ENCODE measurements around the gene TNPO1. TPM values are rescaled to one million over a fixed set of nuclear protein-coding genes. Genes with fewer than 3 reads are reported as not detected.

The TNPO1 gene
- total and polyA plus RNA-seq, 2 of the 13 experiments (the other 11 are each of a cell fraction or from before 2014, with no cell fraction given), result 26.7 to 123 TPM

GRCh38 chr5:72770266-72770665, 46.2 kb upstream of the TNPO1 start:
- peaks cover 12% of the 10 kb centered on the region for H3K4me1 ChIP-seq (ENCODE audit: insufficient read depth, low read length)
- no peaks in the 10 kb centered on the region for H3K79me2 ChIP-seq (ENCODE audit: insufficient read depth, low read length)
- no peaks in the 10 kb centered on the region for H3K36me3 ChIP-seq (replicated peaks in 1 of 2; ENCODE audit: control insufficient read depth in 1 of 2, insufficient read depth in 2 of 2, low read length in 2 of 2)
- ATAC-seq (no peak), DNase-seq (ENCODE audit: low spot score) (no peak), FAIRE-seq (no peak)
- in situ Hi-C loops (cut with HindIII; ENCODE audit: extremely low pct_ligation_motif_present, low pct_unique_long_range_greater_than_20kb), result no loop called here
- no TSS peak for BruUV-seq (replicated peaks)
- ChIA-PET POLR2A (no interaction called here), CTCF (ENCODE audit: low intra/inter-chr PET ratio, low total read pairs) (no interaction called here)
- no peak overlapping the region for H3K4me2 ChIP-seq (ENCODE audit: low read depth, low read length)
- H3K27ac ChIP-seq (ENCODE audit: extremely low read length, insufficient read depth, low read length), result no peak overlapping the region
- peaks cover 0 to 1% of the 10 kb centered on the region in 2 experiments; a peak in 1 of 5 replicates for H3K27me3 ChIP-seq (ENCODE audit: control insufficient read depth in 1 of 2, insufficient read depth in 2 of 2, low read length in 2 of 2)
- no peaks in the 10 kb centered on the region for H3K9me3 ChIP-seq (ENCODE audit: low read length)
- H4K20me1 ChIP-seq (ENCODE audit: insufficient read depth, low read length), result no peaks in the 10 kb centered on the region
- WGBS (ENCODE audit: low lambda C conversion rate), result 36% methylated on average over 4 of the region's 4 CpGs
- no peak overlapping the region for H2AFZ ChIP-seq (ENCODE audit: low read length)
- H3K9ac ChIP-seq (ENCODE audit: insufficient read depth, low read depth, low read length), result no peak overlapping the region
- no peak overlapping the region for H3K4me3 ChIP-seq (replicated peaks in 1 of 3; ENCODE audit: insufficient read depth in 1 of 3, low read depth in 2 of 3, low read length in 3 of 3)
- intact Hi-C loops (cut with micrococcal nuclease; ENCODE audit: unreplicated experiment), result no loop called here
- TF ChIP-seq ZFP91 (CRISPR knock-in tag; IDR thresholded peaks at IDR 0.05; ENCODE audit: borderline replicate concordance) (no peak), GMEB2 (CRISPR knock-in tag; IDR thresholded peaks at IDR 0.05; ENCODE audit: low read depth) (no peak), ARHGAP35 (CRISPR knock-in tag; IDR thresholded peaks at IDR 0.05; ENCODE audit: borderline replicate concordance) (no peak), DZIP1 (CRISPR knock-in tag; IDR thresholded peaks at IDR 0.05) (no peak), RERE (CRISPR knock-in tag; IDR thresholded peaks at IDR 0.05; ENCODE audit: low read depth) (no peak), KLF15 (CRISPR knock-in tag; IDR thresholded peaks at IDR 0.05; ENCODE audit: borderline replicate concordance) (no peak), RNF219 (CRISPR knock-in tag; IDR thresholded peaks at IDR 0.05) (no peak), ZNF589 (CRISPR knock-in tag; conservative IDR thresholded peaks at IDR 0.05) (no peak), ZFP90 (CRISPR knock-in tag; IDR thresholded peaks at IDR 0.05; ENCODE audit: borderline replicate concordance) (no peak)
